Liver (tissue), 3 donors: Measurements from ENCODE around the gene GRID1.

Experiments
- EGR1 ChIP-seq, 2 donors: IDR thresholded peaks; 2 replicates each; pipeline ENCODE4 v1.6.1; 2016 to 2018; ENCODE audit warnings: antibody characterized with exemption in 2 of 2, low read depth in 2 of 2
- FOXA1 ChIP-seq: IDR thresholded peaks from 2 replicates; pipeline ENCODE4 v1.6.1; 2016; ENCODE audit warnings: antibody characterized with exemption
- FOXA2 ChIP-seq: IDR thresholded peaks from 2 replicates; pipeline ENCODE4 v1.6.1; 2016; ENCODE audit warnings: antibody characterized with exemption
- GABPA ChIP-seq, 2 donors: IDR thresholded peaks in 1 of 2; conservative IDR thresholded peaks in 1 of 2; 2 replicates each; pipeline ENCODE4 v1.6.1; 2016; ENCODE audit warnings: antibody characterized with exemption in 2 of 2, mild to moderate bottlenecking in 1 of 2, moderate library complexity in 1 of 2
- HNF4A ChIP-seq, 2 donors: conservative IDR thresholded peaks; 2 replicates each; pipeline ENCODE4 v1.6.1; 2016; ENCODE audit warnings: antibody characterized with exemption in 2 of 2, mild to moderate bottlenecking in 2 of 2
- JUND ChIP-seq, 2 donors: IDR thresholded peaks; 2 replicates each; pipeline ENCODE4 v1.6.1; 2016; ENCODE audit warnings: antibody characterized with exemption in 2 of 2
- RXRA ChIP-seq, 2 donors: IDR thresholded peaks; 2 replicates each; pipeline ENCODE4 v1.6.1; 2017 to 2018; ENCODE audit warnings: antibody characterized with exemption in 2 of 2, mild to moderate bottlenecking in 1 of 2
- TAF1 ChIP-seq: conservative IDR thresholded peaks from 2 replicates; pipeline ENCODE4 v1.6.1; 2016; ENCODE audit warnings: antibody characterized with exemption, mild to moderate bottlenecking
- TF ChIP-seq, protein P1 (sequence below): fragments of 150-350 bp; IDR thresholded peaks from 2 replicates; pipeline ENCODE4 v1.5.1; 2017; ENCODE audit warnings: improper control_type of control experiment, low read depth, low read length; ENCODE audit not compliant: missing input control
- TF ChIP-seq, protein P2 (sequence below): IDR thresholded peaks from 2 replicates; pipeline ENCODE4 v1.6.1; 2016; ENCODE audit warnings: antibody characterized with exemption
- TF ChIP-seq, protein P3 (sequence below): IDR thresholded peaks from 2 replicates; pipeline ENCODE4 v1.6.1; 2016; ENCODE audit warnings: antibody characterized with exemption, mild to moderate bottlenecking
- TF ChIP-seq, protein P4 (sequence below): IDR thresholded peaks from 2 replicates; pipeline ENCODE4 v1.6.1; 2016; ENCODE audit warnings: antibody characterized with exemption
- TF ChIP-seq, protein P5 (sequence below): IDR thresholded peaks from 2 replicates; pipeline ENCODE4 v1.6.1; 2016; ENCODE audit warnings: antibody characterized with exemption
- donor health status: healthy.
- donor health status: healthy.

DNA sequence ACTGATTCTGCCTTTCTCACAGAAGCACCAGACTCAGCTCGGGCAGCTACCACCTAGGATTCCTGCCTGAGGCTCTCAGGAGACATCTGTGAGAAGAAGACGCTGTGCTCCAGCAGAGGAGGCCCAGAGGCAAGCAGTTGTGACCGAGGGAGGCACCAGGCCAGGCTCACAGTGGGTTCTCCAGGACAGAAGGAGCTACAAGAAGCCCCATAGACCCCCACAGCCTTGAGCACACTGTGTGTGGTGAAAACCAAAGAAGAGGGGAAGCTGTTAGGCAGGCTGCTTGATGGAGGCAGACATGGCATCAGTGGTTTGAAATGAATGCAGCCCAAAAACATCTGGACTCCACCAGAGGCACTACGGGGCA, 198.8 kb downstream of the GRID1 start:
- TF ChIP-seq, protein P1, sequence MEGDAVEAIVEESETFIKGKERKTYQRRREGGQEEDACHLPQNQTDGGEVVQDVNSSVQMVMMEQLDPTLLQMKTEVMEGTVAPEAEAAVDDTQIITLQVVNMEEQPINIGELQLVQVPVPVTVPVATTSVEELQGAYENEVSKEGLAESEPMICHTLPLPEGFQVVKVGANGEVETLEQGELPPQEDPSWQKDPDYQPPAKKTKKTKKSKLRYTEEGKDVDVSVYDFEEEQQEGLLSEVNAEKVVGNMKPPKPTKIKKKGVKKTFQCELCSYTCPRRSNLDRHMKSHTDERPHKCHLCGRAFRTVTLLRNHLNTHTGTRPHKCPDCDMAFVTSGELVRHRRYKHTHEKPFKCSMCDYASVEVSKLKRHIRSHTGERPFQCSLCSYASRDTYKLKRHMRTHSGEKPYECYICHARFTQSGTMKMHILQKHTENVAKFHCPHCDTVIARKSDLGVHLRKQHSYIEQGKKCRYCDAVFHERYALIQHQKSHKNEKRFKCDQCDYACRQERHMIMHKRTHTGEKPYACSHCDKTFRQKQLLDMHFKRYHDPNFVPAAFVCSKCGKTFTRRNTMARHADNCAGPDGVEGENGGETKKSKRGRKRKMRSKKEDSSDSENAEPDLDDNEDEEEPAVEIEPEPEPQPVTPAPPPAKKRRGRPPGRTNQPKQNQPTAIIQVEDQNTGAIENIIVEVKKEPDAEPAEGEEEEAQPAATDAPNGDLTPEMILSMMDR, result no peak
- TF ChIP-seq TAF1 (no peak), FOXA1 (no peak), RXRA (IDR thresholded peaks at IDR 0.05) (no peak), JUND (IDR thresholded peaks at IDR 0.05) (no peak), GABPA (IDR thresholded peaks at IDR 0.05 in 1 of 2, conservative IDR thresholded peaks at IDR 0.05 in 1 of 2) (no peak), FOXA2 (no peak), EGR1 (IDR thresholded peaks at IDR 0.05; ENCODE audit: low read depth in 2 of 2) (no peak), HNF4A (conservative IDR thresholded peaks at IDR 0.05) (no peak)
- TF ChIP-seq, protein P2, sequence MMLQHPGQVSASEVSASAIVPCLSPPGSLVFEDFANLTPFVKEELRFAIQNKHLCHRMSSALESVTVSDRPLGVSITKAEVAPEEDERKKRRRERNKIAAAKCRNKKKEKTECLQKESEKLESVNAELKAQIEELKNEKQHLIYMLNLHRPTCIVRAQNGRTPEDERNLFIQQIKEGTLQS, result no peak
- TF ChIP-seq, protein P3, sequence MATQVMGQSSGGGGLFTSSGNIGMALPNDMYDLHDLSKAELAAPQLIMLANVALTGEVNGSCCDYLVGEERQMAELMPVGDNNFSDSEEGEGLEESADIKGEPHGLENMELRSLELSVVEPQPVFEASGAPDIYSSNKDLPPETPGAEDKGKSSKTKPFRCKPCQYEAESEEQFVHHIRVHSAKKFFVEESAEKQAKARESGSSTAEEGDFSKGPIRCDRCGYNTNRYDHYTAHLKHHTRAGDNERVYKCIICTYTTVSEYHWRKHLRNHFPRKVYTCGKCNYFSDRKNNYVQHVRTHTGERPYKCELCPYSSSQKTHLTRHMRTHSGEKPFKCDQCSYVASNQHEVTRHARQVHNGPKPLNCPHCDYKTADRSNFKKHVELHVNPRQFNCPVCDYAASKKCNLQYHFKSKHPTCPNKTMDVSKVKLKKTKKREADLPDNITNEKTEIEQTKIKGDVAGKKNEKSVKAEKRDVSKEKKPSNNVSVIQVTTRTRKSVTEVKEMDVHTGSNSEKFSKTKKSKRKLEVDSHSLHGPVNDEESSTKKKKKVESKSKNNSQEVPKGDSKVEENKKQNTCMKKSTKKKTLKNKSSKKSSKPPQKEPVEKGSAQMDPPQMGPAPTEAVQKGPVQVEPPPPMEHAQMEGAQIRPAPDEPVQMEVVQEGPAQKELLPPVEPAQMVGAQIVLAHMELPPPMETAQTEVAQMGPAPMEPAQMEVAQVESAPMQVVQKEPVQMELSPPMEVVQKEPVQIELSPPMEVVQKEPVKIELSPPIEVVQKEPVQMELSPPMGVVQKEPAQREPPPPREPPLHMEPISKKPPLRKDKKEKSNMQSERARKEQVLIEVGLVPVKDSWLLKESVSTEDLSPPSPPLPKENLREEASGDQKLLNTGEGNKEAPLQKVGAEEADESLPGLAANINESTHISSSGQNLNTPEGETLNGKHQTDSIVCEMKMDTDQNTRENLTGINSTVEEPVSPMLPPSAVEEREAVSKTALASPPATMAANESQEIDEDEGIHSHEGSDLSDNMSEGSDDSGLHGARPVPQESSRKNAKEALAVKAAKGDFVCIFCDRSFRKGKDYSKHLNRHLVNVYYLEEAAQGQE, result no peak
- TF ChIP-seq, protein P4, sequence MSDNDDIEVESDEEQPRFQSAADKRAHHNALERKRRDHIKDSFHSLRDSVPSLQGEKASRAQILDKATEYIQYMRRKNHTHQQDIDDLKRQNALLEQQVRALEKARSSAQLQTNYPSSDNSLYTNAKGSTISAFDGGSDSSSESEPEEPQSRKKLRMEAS, result no peak
- TF ChIP-seq, protein P5, sequence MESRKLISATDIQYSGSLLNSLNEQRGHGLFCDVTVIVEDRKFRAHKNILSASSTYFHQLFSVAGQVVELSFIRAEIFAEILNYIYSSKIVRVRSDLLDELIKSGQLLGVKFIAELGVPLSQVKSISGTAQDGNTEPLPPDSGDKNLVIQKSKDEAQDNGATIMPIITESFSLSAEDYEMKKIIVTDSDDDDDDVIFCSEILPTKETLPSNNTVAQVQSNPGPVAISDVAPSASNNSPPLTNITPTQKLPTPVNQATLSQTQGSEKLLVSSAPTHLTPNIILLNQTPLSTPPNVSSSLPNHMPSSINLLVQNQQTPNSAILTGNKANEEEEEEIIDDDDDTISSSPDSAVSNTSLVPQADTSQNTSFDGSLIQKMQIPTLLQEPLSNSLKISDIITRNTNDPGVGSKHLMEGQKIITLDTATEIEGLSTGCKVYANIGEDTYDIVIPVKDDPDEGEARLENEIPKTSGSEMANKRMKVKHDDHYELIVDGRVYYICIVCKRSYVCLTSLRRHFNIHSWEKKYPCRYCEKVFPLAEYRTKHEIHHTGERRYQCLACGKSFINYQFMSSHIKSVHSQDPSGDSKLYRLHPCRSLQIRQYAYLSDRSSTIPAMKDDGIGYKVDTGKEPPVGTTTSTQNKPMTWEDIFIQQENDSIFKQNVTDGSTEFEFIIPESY, result no peak
